GM23338 (cell line): ENCODE results near the gene RHO. TPM values are rescaled to one million over a fixed set of nuclear protein-coding genes. Genes with fewer than 3 reads are reported as not detected.

Source experiments
- ATAC-seq: fragments of 200-7000 bp; cut with Tn5 transposase; 3 replicates; pipeline ENCODE4 v1.9.1; 2020
- DNase-seq: peaks from one replicate; pipeline ENCODE4 v3.0.0-alpha.2; 2015; ENCODE audit warnings: low spot score
- H2AFZ ChIP-seq: fragments of 200-600 bp; sonication (generic); 2 replicates; pipeline ENCODE4 v1.8.0; 2016; ENCODE audit warnings: antibody characterized with exemption, mild to moderate bottlenecking, moderate library complexity
- H3F3A ChIP-seq: fragments of 200-600 bp; sonication (generic); replicated peaks from 2 replicates; pipeline ENCODE4 v1.8.0; 2017; ENCODE audit warnings: antibody characterized with exemption, mixed run types, low read depth
- H3K27ac ChIP-seq: fragments of 200-600 bp; sonication (generic); 2 replicates; pipeline ENCODE4 v1.6.1; 2016; ENCODE audit warnings: low read depth
- H3K27me3 ChIP-seq: fragments of 200-600 bp; sonication (generic); 2 replicates; pipeline ENCODE4 v1.8.0; 2016; ENCODE audit warnings: mild to moderate bottlenecking, mixed run types, moderate library complexity; ENCODE audit not compliant: insufficient read depth
- H3K36me3 ChIP-seq: fragments of 200-600 bp; sonication (generic); 2 replicates; pipeline ENCODE4 v1.8.0; 2016; ENCODE audit warnings: mild to moderate bottlenecking; ENCODE audit not compliant: insufficient read depth
- H3K4me1 ChIP-seq: fragments of 200-600 bp; sonication (generic); 2 replicates; pipeline ENCODE4 v1.8.0; 2016; ENCODE audit warnings: mild to moderate bottlenecking, moderate library complexity; ENCODE audit not compliant: insufficient read depth
- H3K4me2 ChIP-seq: fragments of 200-600 bp; sonication (generic); 2 replicates; pipeline ENCODE4 v1.7.1; 2017; ENCODE audit warnings: mixed run types
- H3K4me3 ChIP-seq: fragments of 200-600 bp; sonication (generic); 2 replicates; pipeline ENCODE4 v1.6.1; 2016; ENCODE audit warnings: mixed run types
- H3K79me2 ChIP-seq: fragments of 200-600 bp; sonication (generic); replicated peaks from 2 replicates; pipeline ENCODE4 v1.8.0; 2017; ENCODE audit warnings: mild to moderate bottlenecking; ENCODE audit not compliant: insufficient read depth
- H3K9me2 ChIP-seq: fragments of 200-600 bp; sonication (generic); 2 replicates; pipeline ENCODE4 v1.8.0; 2017; ENCODE audit not compliant: insufficient read depth
- H4K20me1 ChIP-seq: fragments of 200-600 bp; sonication (generic); replicated peaks from 2 replicates; pipeline ENCODE4 v1.8.0; 2017; ENCODE audit warnings: mild to moderate bottlenecking; ENCODE audit not compliant: insufficient read depth
- H3K27ac Mint-ChIP-seq: 2 replicates; pipeline ENCODE4 v1.8.0; 2020; ENCODE audit warnings: inconsistent platforms, mild to moderate bottlenecking, moderate library complexity, mixed read lengths
- H3K27me3 Mint-ChIP-seq: 3 replicates; pipeline ENCODE4 v1.8.0; 2022; ENCODE audit warnings: low read depth, mild to moderate bottlenecking, moderate library complexity, mixed read lengths, inconsistent platforms; ENCODE audit not compliant: insufficient read depth, poor library complexity
- H3K36me3 Mint-ChIP-seq: 3 replicates; pipeline ENCODE4 v1.8.0; 2021; ENCODE audit warnings: low read depth, mild to moderate bottlenecking, inconsistent platforms, moderate library complexity, mixed read lengths
- H3K4me1 Mint-ChIP-seq: 3 replicates; pipeline ENCODE4 v1.8.0; 2020; ENCODE audit warnings: mild to moderate bottlenecking, inconsistent platforms, mixed read lengths
- H3K4me3 Mint-ChIP-seq: 3 replicates; pipeline ENCODE4 v1.8.0; 2021; ENCODE audit warnings: moderate library complexity, mild to moderate bottlenecking, inconsistent platforms, mixed read lengths
- H3K9me3 Mint-ChIP-seq: 3 replicates; pipeline ENCODE4 v1.8.0; 2020; ENCODE audit warnings: moderate library complexity, mild to moderate bottlenecking, inconsistent platforms, mixed read lengths
- CREB1 ChIP-seq: fragments of 250-450 bp; sonication (Bioruptor Pico); IDR thresholded peaks from 2 replicates; pipeline ENCODE4 v1.5.0; 2020; ENCODE audit warnings: low read depth, mild to moderate bottlenecking, moderate library complexity
- CTCF ChIP-seq, 2 experiments: fragments of 200-600 bp in 1 of 2; sonication (generic) in 1 of 2; conservative IDR thresholded peaks; 2 replicates each; pipeline versions ENCODE4 v1.5.1 to v1.6.1; 2016 to 2017; ENCODE audit warnings: antibody characterized with exemption in 2 of 2, low read depth in 2 of 2, mild to moderate bottlenecking in 2 of 2, moderate library complexity in 1 of 2
- ETS1 ChIP-seq: IDR thresholded peaks from 2 replicates; pipeline ENCODE4 v1.6.1; 2016; ENCODE audit warnings: antibody characterized with exemption
- EZH2 ChIP-seq: fragments of 200-600 bp; sonication (generic); IDR thresholded peaks from one replicate; pipeline ENCODE4 v1.8.0; 2017; ENCODE audit warnings: antibody characterized with exemption, mild to moderate bottlenecking, low read depth; ENCODE audit not compliant: unreplicated experiment
- EZH2phosphoT487 ChIP-seq: fragments of 200-600 bp; sonication (generic); IDR thresholded peaks from one replicate; pipeline ENCODE4 v1.8.1; 2018; ENCODE audit warnings: antibody characterized with exemption; ENCODE audit not compliant: unreplicated experiment
- JUNB ChIP-seq: IDR thresholded peaks from one replicate; pipeline ENCODE4 v1.6.1; 2016; ENCODE audit warnings: antibody characterized with exemption; ENCODE audit not compliant: unreplicated experiment
- NANOG ChIP-seq: IDR thresholded peaks from 2 replicates; pipeline ENCODE4 v1.6.1; 2016; ENCODE audit warnings: antibody characterized with exemption, borderline replicate concordance
- POLR2AphosphoS5 ChIP-seq: IDR thresholded peaks from 2 replicates; pipeline ENCODE4 v1.6.1; 2016; ENCODE audit warnings: antibody characterized with exemption, low read depth
- STAT1 ChIP-seq: IDR thresholded peaks from one replicate; pipeline ENCODE4 v1.6.1; 2016; ENCODE audit warnings: antibody characterized with exemption; ENCODE audit not compliant: unreplicated experiment
- ZNF114 ChIP-seq: fragments of 250-450 bp; sonication (Bioruptor Pico); IDR thresholded peaks from 2 replicates; pipeline ENCODE4 v1.5.0; 2020; ENCODE audit warnings: mild to moderate bottlenecking, moderate library complexity
- ZNF331 ChIP-seq: fragments of 250-450 bp; sonication (Bioruptor Pico); IDR thresholded peaks from 2 replicates; pipeline ENCODE4 v1.5.0; 2020; ENCODE audit warnings: low read depth, mild to moderate bottlenecking, moderate library complexity
- polyA plus RNA-seq: library from polyadenylated mRNA; unstranded; fragments of >200 nt; fragmentation: Nextera tagmentation; extraction: Ambion mirVana; gene quantifications from 2 replicates; pipeline ENCODE4 v1.2.1, GENCODE V29; 2016
- total RNA-seq: library from RNA; depleted of rRNA; stranded (reverse); fragments of >200 nt; shearing (Covaris generic); gene quantifications from 2 replicates; pipeline ENCODE4 v1.2.3, GENCODE V29; 2014
- TF ChIP-seq, protein P1 (sequence below): fragments of 250-450 bp; sonication (Bioruptor Pico); IDR thresholded peaks from 2 replicates; pipeline ENCODE4 v1.5.0; 2020; ENCODE audit warnings: mild to moderate bottlenecking, moderate library complexity
- TF ChIP-seq, protein P2 (sequence below): IDR thresholded peaks from one replicate; pipeline ENCODE4 v1.6.1; 2018; ENCODE audit warnings: antibody characterized with exemption; ENCODE audit not compliant: unreplicated experiment

The RHO gene
- total and polyA plus RNA-seq, 2 experiments from 2014 or later: not detected

- H3K4me3 Mint-ChIP-seq: no peak overlapping the region
Observed at GRCh38 chr3:129527262-129527661, 1.2 kb upstream of the RHO start.

More at GRCh38 chr3:129527262-129527661, 1.2 kb upstream of the RHO start:
- Histone ChIP-seq H3K4me1 (peaks cover 5% of the 10 kb centered on the region; the same call in 1 of the 2 replicates), H3K36me3 (no peaks in the 10 kb centered on the region), H4K20me1 (no peaks in the 10 kb centered on the region), H3K27me3 (no peaks in the 10 kb centered on the region), H2AFZ (no peak overlapping the region), H3K27ac (no peak overlapping the region), H3F3A (no peaks in the 10 kb centered on the region), H3K4me2 (no peak overlapping the region), H3K9me2 (0 out of 2 replicates have a peak, but pooled peaks cover 6% of the 10 kb centered on the region), H3K79me2 (no peaks in the 10 kb centered on the region), H3K4me3 (no peak overlapping the region)
- no peak for TF ChIP-seq ZNF331 (CRISPR knock-in tag)
- no peak for TF ChIP-seq ETS1
- TF ChIP-seq, protein P1, sequence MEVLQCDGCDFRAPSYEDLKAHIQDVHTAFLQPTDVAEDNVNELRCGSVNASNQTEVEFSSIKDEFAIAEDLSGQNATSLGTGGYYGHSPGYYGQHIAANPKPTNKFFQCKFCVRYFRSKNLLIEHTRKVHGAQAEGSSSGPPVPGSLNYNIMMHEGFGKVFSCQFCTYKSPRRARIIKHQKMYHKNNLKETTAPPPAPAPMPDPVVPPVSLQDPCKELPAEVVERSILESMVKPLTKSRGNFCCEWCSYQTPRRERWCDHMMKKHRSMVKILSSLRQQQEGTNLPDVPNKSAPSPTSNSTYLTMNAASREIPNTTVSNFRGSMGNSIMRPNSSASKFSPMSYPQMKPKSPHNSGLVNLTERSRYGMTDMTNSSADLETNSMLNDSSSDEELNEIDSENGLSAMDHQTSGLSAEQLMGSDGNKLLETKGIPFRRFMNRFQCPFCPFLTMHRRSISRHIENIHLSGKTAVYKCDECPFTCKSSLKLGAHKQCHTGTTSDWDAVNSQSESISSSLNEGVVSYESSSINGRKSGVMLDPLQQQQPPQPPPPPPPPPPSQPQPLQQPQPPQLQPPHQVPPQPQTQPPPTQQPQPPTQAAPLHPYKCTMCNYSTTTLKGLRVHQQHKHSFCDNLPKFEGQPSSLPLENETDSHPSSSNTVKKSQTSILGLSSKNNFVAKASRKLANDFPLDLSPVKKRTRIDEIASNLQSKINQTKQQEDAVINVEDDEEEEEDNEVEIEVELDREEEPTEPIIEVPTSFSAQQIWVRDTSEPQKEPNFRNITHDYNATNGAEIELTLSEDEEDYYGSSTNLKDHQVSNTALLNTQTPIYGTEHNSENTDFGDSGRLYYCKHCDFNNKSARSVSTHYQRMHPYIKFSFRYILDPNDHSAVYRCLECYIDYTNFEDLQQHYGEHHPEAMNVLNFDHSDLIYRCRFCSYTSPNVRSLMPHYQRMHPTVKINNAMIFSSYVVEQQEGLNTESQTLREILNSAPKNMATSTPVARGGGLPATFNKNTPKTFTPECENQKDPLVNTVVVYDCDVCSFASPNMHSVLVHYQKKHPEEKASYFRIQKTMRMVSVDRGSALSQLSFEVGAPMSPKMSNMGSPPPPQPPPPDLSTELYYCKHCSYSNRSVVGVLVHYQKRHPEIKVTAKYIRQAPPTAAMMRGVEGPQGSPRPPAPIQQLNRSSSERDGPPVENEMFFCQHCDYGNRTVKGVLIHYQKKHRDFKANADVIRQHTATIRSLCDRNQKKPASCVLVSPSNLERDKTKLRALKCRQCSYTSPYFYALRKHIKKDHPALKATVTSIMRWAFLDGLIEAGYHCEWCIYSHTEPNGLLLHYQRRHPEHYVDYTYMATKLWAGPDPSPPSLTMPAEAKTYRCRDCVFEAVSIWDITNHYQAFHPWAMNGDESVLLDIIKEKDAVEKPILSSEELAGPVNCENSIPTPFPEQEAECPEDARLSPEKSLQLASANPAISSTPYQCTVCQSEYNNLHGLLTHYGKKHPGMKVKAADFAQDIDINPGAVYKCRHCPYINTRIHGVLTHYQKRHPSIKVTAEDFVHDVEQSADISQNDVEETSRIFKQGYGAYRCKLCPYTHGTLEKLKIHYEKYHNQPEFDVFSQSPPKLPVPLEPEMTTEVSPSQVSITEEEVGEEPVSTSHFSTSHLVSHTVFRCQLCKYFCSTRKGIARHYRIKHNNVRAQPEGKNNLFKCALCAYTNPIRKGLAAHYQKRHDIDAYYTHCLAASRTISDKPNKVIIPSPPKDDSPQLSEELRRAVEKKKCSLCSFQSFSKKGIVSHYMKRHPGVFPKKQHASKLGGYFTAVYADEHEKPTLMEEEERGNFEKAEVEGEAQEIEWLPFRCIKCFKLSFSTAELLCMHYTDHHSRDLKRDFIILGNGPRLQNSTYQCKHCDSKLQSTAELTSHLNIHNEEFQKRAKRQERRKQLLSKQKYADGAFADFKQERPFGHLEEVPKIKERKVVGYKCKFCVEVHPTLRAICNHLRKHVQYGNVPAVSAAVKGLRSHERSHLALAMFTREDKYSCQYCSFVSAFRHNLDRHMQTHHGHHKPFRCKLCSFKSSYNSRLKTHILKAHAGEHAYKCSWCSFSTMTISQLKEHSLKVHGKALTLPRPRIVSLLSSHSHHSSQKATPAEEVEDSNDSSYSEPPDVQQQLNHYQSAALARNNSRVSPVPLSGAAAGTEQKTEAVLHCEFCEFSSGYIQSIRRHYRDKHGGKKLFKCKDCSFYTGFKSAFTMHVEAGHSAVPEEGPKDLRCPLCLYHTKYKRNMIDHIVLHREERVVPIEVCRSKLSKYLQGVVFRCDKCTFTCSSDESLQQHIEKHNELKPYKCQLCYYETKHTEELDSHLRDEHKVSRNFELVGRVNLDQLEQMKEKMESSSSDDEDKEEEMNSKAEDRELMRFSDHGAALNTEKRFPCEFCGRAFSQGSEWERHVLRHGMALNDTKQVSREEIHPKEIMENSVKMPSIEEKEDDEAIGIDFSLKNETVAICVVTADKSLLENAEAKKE (CRISPR knock-in tag): no peak
- no peak for TF ChIP-seq EZH2phosphoT487
- no peak for TF ChIP-seq CTCF (conservative IDR thresholded peaks at IDR 0.05; ENCODE audit: low read depth in 2 of 2)
- TF ChIP-seq EZH2: no peak
- TF ChIP-seq POLR2AphosphoS5: no peak
- no peak for TF ChIP-seq JUNB
- TF ChIP-seq CREB1: no peak
- no peak for TF ChIP-seq NANOG
- TF ChIP-seq, protein P2, sequence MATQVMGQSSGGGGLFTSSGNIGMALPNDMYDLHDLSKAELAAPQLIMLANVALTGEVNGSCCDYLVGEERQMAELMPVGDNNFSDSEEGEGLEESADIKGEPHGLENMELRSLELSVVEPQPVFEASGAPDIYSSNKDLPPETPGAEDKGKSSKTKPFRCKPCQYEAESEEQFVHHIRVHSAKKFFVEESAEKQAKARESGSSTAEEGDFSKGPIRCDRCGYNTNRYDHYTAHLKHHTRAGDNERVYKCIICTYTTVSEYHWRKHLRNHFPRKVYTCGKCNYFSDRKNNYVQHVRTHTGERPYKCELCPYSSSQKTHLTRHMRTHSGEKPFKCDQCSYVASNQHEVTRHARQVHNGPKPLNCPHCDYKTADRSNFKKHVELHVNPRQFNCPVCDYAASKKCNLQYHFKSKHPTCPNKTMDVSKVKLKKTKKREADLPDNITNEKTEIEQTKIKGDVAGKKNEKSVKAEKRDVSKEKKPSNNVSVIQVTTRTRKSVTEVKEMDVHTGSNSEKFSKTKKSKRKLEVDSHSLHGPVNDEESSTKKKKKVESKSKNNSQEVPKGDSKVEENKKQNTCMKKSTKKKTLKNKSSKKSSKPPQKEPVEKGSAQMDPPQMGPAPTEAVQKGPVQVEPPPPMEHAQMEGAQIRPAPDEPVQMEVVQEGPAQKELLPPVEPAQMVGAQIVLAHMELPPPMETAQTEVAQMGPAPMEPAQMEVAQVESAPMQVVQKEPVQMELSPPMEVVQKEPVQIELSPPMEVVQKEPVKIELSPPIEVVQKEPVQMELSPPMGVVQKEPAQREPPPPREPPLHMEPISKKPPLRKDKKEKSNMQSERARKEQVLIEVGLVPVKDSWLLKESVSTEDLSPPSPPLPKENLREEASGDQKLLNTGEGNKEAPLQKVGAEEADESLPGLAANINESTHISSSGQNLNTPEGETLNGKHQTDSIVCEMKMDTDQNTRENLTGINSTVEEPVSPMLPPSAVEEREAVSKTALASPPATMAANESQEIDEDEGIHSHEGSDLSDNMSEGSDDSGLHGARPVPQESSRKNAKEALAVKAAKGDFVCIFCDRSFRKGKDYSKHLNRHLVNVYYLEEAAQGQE: no peak
- TF ChIP-seq STAT1: no peak
- no peak for TF ChIP-seq ZNF114
- DNase-seq (no peak), ATAC-seq (no peak)
- peaks cover 20% of the 10 kb centered on the region for H3K27me3 Mint-ChIP-seq
- H3K9me3 Mint-ChIP-seq: no peaks in the 10 kb centered on the region
- no peak overlapping the region for H3K27ac Mint-ChIP-seq
- no peaks in the 10 kb centered on the region; the same call in 2 of the 3 replicates for H3K36me3 Mint-ChIP-seq
- peaks cover 24% of the 10 kb centered on the region for H3K4me1 Mint-ChIP-seq
